WTC11 (cell line): ENCODE data around the gene SALL3. TPM values are rescaled to one million over a fixed set of nuclear protein-coding genes. Genes with fewer than 3 reads are reported as not detected.

Source experiments
- ATAC-seq: fragments of 200-7000 bp; cut with Tn5 transposase; 2 replicates; pipeline ENCODE4 v1.10.0; 2021; ENCODE audit warnings: mild to moderate bottlenecking, moderate library complexity
- CTCF ChIA-PET: fragments of 300-600 bp; sonication (Branson Sonifier 250); formaldehyde crosslinking; loops from one replicate; lab custom pipeline; 2021; ENCODE audit warnings: antibody characterized with exemption; lab: Charles Lee
- POLR2A ChIA-PET: fragments of 350-600 bp; sonication (Branson Sonifier 250); formaldehyde crosslinking; loops from one replicate; lab custom pipeline; 2021; ENCODE audit warnings: antibody characterized with exemption; lab: Charles Lee
- DNase-seq: peaks from one replicate; pipeline ENCODE4 v3.0.0; 2021; ENCODE audit warnings: low spot score
- H3K27ac Mint-ChIP-seq: 2 replicates; pipeline ENCODE4 v1.8.0; 2021; ENCODE audit warnings: mixed read lengths
- H3K27me3 Mint-ChIP-seq: 2 replicates; pipeline ENCODE4 v1.8.0; 2021; ENCODE audit warnings: low read depth, mild to moderate bottlenecking, moderate library complexity, mixed read lengths
- H3K36me3 Mint-ChIP-seq: 2 replicates; pipeline ENCODE4 v1.8.0; 2021; ENCODE audit warnings: mixed read lengths
- H3K4me1 Mint-ChIP-seq: 2 replicates; pipeline ENCODE4 v1.8.0; 2022; ENCODE audit warnings: mixed read lengths
- H3K4me3 Mint-ChIP-seq: 2 replicates; pipeline ENCODE4 v1.8.0; 2021; ENCODE audit warnings: mild to moderate bottlenecking, moderate library complexity, mixed read lengths
- H3K9me3 Mint-ChIP-seq: 2 replicates; pipeline ENCODE4 v1.8.0; 2021; ENCODE audit warnings: mixed read lengths
- EMX1 ChIP-seq: fragments of 250-450 bp; sonication (Bioruptor Pico); IDR thresholded peaks from 2 replicates; pipeline ENCODE4 v1.8.0; 2021; ENCODE audit warnings: mild to moderate bottlenecking
- KAT7 ChIP-seq: sonication (generic); formaldehyde crosslinking; IDR thresholded peaks from 2 replicates; pipeline ENCODE4 v1.8.1; 2023; ENCODE audit warnings: missing genetic modification reagents, mild to moderate bottlenecking, borderline replicate concordance
- NFATC4 ChIP-seq: fragments of 250-450 bp; sonication (Bioruptor Pico); IDR thresholded peaks from 2 replicates; pipeline ENCODE4 v1.9.0; 2021; ENCODE audit warnings: mild to moderate bottlenecking
- NFE2L1 ChIP-seq: sonication (generic); formaldehyde crosslinking; IDR thresholded peaks from 2 replicates; pipeline ENCODE4 v1.8.1; 2023; ENCODE audit warnings: missing genetic modification reagents
- NR1H2 ChIP-seq: sonication (generic); formaldehyde crosslinking; IDR thresholded peaks from 2 replicates; pipeline ENCODE4 v1.9.0; 2021; ENCODE audit warnings: mild to moderate bottlenecking, moderate library complexity, missing genetic modification reagents
- NR3C1 ChIP-seq: sonication (generic); formaldehyde crosslinking; conservative IDR thresholded peaks from 2 replicates; pipeline ENCODE4 v1.8.1; 2023; ENCODE audit warnings: low read depth, mild to moderate bottlenecking, missing genetic modification reagents
- OVOL2 ChIP-seq: fragments of 250-450 bp; sonication (Bioruptor Pico); IDR thresholded peaks from 2 replicates; pipeline ENCODE4 v1.9.0; 2021; ENCODE audit warnings: mild to moderate bottlenecking, borderline replicate concordance
- PRRX2 ChIP-seq: fragments of 250-450 bp; sonication (Bioruptor Pico); IDR thresholded peaks from 2 replicates; pipeline ENCODE4 v1.8.0; 2021; ENCODE audit warnings: mild to moderate bottlenecking
- RELA ChIP-seq: sonication (generic); formaldehyde crosslinking; IDR thresholded peaks from 2 replicates; pipeline ENCODE4 v1.8.1; 2022; ENCODE audit warnings: missing genetic modification reagents, mild to moderate bottlenecking, borderline replicate concordance
- SMAD4 ChIP-seq: sonication (generic); formaldehyde crosslinking; IDR thresholded peaks from 2 replicates; pipeline ENCODE4 v1.8.0; 2022; ENCODE audit warnings: mild to moderate bottlenecking, missing genetic modification reagents
- TCF7 ChIP-seq: sonication (generic); formaldehyde crosslinking; IDR thresholded peaks from 2 replicates; pipeline ENCODE4 v1.8.0; 2022; ENCODE audit warnings: mild to moderate bottlenecking, low read depth, missing genetic modification reagents, moderate library complexity
- ZNF317 ChIP-seq: sonication (generic); formaldehyde crosslinking; IDR thresholded peaks from 2 replicates; pipeline ENCODE4 v1.8.1; 2023; ENCODE audit warnings: low read depth, mild to moderate bottlenecking, moderate library complexity, missing genetic modification reagents, borderline replicate concordance
- ZNF423 ChIP-seq: fragments of 250-450 bp; sonication (Bioruptor Pico); IDR thresholded peaks from 2 replicates; pipeline ENCODE4 v2.1.2; 2022; ENCODE audit warnings: mild to moderate bottlenecking, moderate library complexity
- total RNA-seq: library from RNA; stranded (reverse); gene quantifications from 3 replicates; pipeline ENCODE4 v1.2.3, GENCODE V29; 2021
- TF ChIP-seq, protein P1 (sequence below): sonication (generic); formaldehyde crosslinking; IDR thresholded peaks from 2 replicates; pipeline ENCODE4 v1.8.1; 2023; ENCODE audit warnings: mild to moderate bottlenecking, missing genetic modification reagents, borderline replicate concordance
- TF ChIP-seq, protein P2 (sequence below): sonication (generic); formaldehyde crosslinking; conservative IDR thresholded peaks from 2 replicates; pipeline ENCODE4 v1.8.1; 2023; ENCODE audit warnings: mild to moderate bottlenecking, low read depth, missing genetic modification reagents, moderate library complexity
- TF ChIP-seq, protein P3 (sequence below): sonication (generic); formaldehyde crosslinking; IDR thresholded peaks from 2 replicates; pipeline ENCODE4 v1.8.0; 2023; ENCODE audit warnings: missing genetic modification reagents, mild to moderate bottlenecking, borderline replicate concordance
- TF ChIP-seq, protein P4 (sequence below): sonication (generic); formaldehyde crosslinking; IDR thresholded peaks from 2 replicates; pipeline ENCODE4 v1.8.1; 2022; ENCODE audit warnings: low read depth, missing genetic modification reagents, borderline replicate concordance
- TF ChIP-seq, protein P5 (sequence below): fragments of 250-450 bp; sonication (Bioruptor Pico); IDR thresholded peaks from 2 replicates; pipeline ENCODE4 v2.1.2; 2022; ENCODE audit warnings: mild to moderate bottlenecking, moderate library complexity
- TF ChIP-seq, protein P6 (sequence below): fragments of 250-450 bp; sonication (Bioruptor Pico); IDR thresholded peaks from 2 replicates; pipeline ENCODE4 v1.9.0; 2021; ENCODE audit warnings: moderate library complexity, mild to moderate bottlenecking, inconsistent platforms, borderline replicate concordance

SALL3 gene
- total RNA-seq, 1 experiment from 2014 or later, result 87.0 TPM

DNA sequence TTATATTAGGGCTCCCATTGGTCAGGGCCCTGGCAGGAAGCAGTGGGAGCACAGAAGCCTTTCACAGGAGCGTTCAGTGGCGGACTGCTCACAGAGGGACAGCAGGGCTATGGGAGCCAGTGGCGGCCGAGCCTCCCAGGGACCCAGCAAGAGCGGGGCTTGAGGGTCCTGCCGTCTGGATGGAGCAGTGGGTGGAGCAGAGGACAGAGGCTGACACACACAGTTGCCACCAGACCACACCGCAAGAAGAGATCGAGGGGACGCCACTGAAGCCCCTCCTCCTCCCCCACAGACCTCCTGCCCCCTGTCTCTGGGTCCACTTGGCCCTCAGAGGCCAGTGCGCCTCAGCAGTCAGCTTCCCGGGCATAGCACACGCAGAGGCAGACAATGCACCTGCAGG is 39.3 kb downstream of the SALL3 start:
- POLR2A ChIA-PET, result no interaction called here
- Mint-ChIP-seq H3K36me3 (peaks cover 8% of the 10 kb centered on the region), H3K9me3 (peaks cover 16% of the 10 kb centered on the region), H3K27me3 (no peaks in the 10 kb centered on the region; the same call in 1 of the 2 replicates), H3K27ac (no peak overlapping the region)
- ATAC-seq (no peak), DNase-seq (no peak)
- CTCF ChIA-PET, result no interaction called here
- TF ChIP-seq OVOL2 (CRISPR knock-in tag) (no peak), SMAD4 (no peak)
- TF ChIP-seq, protein P1, sequence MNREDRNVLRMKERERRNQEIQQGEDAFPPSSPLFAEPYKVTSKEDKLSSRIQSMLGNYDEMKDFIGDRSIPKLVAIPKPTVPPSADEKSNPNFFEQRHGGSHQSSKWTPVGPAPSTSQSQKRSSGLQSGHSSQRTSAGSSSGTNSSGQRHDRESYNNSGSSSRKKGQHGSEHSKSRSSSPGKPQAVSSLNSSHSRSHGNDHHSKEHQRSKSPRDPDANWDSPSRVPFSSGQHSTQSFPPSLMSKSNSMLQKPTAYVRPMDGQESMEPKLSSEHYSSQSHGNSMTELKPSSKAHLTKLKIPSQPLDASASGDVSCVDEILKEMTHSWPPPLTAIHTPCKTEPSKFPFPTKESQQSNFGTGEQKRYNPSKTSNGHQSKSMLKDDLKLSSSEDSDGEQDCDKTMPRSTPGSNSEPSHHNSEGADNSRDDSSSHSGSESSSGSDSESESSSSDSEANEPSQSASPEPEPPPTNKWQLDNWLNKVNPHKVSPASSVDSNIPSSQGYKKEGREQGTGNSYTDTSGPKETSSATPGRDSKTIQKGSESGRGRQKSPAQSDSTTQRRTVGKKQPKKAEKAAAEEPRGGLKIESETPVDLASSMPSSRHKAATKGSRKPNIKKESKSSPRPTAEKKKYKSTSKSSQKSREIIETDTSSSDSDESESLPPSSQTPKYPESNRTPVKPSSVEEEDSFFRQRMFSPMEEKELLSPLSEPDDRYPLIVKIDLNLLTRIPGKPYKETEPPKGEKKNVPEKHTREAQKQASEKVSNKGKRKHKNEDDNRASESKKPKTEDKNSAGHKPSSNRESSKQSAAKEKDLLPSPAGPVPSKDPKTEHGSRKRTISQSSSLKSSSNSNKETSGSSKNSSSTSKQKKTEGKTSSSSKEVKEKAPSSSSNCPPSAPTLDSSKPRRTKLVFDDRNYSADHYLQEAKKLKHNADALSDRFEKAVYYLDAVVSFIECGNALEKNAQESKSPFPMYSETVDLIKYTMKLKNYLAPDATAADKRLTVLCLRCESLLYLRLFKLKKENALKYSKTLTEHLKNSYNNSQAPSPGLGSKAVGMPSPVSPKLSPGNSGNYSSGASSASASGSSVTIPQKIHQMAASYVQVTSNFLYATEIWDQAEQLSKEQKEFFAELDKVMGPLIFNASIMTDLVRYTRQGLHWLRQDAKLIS (CRISPR knock-in tag), result no peak
- TF ChIP-seq, all 79 proteins: peak for 0
- Mint-ChIP-seq H3K4me1 (no peaks in the 10 kb centered on the region), H3K4me3 (no peak overlapping the region)

DNA sequence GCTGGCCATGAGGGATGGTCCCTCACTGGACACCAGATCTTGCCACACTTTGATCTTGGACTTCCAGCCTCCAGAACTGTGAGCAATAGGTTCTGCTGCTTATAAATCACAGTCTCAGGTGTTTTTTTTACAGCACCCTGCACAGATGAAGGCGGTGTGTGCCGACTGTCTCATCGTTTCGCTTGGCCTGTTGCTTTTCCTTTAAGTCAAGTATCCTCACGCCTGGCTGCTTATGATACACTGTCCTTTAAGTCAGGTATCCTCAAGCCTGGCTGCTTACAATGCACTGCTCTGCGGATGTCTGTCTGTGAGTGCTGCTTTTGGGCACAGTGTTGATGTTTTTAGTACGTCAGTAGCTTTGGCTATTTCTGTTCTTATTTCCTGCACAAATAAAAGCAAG is 40.3 kb downstream of the SALL3 start:
- ATAC-seq (no peak), DNase-seq (no peak)
- Mint-ChIP-seq H3K4me1 (no peaks in the 10 kb centered on the region), H3K27ac (no peak overlapping the region), H3K4me3 (no peak overlapping the region), H3K9me3 (peaks cover 16% of the 10 kb centered on the region), H3K36me3 (peaks cover 8% of the 10 kb centered on the region), H3K27me3 (no peaks in the 10 kb centered on the region; the same call in 1 of the 2 replicates)
- POLR2A ChIA-PET, result no interaction called here
- TF ChIP-seq ZNF317 (CRISPR knock-in tag) (no peak), NR1H2 (CRISPR knock-in tag) (no peak), NR3C1 (no peak), NFE2L1 (no peak), NFATC4 (CRISPR knock-in tag) (no peak), PRRX2 (CRISPR knock-in tag) (no peak), KAT7 (no peak)
- TF ChIP-seq, protein P2, sequence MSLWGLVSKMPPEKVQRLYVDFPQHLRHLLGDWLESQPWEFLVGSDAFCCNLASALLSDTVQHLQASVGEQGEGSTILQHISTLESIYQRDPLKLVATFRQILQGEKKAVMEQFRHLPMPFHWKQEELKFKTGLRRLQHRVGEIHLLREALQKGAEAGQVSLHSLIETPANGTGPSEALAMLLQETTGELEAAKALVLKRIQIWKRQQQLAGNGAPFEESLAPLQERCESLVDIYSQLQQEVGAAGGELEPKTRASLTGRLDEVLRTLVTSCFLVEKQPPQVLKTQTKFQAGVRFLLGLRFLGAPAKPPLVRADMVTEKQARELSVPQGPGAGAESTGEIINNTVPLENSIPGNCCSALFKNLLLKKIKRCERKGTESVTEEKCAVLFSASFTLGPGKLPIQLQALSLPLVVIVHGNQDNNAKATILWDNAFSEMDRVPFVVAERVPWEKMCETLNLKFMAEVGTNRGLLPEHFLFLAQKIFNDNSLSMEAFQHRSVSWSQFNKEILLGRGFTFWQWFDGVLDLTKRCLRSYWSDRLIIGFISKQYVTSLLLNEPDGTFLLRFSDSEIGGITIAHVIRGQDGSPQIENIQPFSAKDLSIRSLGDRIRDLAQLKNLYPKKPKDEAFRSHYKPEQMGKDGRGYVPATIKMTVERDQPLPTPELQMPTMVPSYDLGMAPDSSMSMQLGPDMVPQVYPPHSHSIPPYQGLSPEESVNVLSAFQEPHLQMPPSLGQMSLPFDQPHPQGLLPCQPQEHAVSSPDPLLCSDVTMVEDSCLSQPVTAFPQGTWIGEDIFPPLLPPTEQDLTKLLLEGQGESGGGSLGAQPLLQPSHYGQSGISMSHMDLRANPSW, result no peak
- TF ChIP-seq, protein P3, sequence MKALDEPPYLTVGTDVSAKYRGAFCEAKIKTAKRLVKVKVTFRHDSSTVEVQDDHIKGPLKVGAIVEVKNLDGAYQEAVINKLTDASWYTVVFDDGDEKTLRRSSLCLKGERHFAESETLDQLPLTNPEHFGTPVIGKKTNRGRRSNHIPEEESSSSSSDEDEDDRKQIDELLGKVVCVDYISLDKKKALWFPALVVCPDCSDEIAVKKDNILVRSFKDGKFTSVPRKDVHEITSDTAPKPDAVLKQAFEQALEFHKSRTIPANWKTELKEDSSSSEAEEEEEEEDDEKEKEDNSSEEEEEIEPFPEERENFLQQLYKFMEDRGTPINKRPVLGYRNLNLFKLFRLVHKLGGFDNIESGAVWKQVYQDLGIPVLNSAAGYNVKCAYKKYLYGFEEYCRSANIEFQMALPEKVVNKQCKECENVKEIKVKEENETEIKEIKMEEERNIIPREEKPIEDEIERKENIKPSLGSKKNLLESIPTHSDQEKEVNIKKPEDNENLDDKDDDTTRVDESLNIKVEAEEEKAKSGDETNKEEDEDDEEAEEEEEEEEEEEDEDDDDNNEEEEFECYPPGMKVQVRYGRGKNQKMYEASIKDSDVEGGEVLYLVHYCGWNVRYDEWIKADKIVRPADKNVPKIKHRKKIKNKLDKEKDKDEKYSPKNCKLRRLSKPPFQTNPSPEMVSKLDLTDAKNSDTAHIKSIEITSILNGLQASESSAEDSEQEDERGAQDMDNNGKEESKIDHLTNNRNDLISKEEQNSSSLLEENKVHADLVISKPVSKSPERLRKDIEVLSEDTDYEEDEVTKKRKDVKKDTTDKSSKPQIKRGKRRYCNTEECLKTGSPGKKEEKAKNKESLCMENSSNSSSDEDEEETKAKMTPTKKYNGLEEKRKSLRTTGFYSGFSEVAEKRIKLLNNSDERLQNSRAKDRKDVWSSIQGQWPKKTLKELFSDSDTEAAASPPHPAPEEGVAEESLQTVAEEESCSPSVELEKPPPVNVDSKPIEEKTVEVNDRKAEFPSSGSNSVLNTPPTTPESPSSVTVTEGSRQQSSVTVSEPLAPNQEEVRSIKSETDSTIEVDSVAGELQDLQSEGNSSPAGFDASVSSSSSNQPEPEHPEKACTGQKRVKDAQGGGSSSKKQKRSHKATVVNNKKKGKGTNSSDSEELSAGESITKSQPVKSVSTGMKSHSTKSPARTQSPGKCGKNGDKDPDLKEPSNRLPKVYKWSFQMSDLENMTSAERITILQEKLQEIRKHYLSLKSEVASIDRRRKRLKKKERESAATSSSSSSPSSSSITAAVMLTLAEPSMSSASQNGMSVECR, result no peak
- CTCF ChIA-PET, result no interaction called here

DNA sequence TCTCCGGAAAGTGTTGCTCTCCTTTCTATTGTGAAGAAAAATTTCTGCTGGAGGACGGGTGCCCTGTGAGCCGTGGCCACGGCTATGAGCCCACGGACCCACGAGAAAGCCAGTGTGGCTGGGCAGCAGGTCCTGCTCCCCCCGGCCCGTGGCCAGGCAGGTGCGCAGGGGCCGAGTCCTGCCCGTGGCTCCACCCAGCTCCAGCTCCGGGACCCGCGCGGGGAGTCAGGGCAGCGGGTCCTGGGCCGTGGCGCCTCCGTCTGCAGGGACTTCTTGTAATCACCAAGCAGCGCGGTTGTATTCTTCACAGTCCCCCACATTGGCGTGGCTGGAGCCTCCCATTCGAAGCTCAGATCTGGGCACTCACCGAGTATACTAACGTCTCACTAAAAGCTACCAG is 43.0 kb downstream of the SALL3 start:
- DNase-seq, result no peak
- Mint-ChIP-seq H3K4me3 (no peak overlapping the region), H3K27me3 (no peaks in the 10 kb centered on the region; the same call in 1 of the 2 replicates), H3K27ac (no peak overlapping the region), H3K9me3 (peaks cover 17% of the 10 kb centered on the region), H3K4me1 (peaks cover 7% of the 10 kb centered on the region), H3K36me3 (peaks cover 8% of the 10 kb centered on the region)
- ChIA-PET CTCF (no interaction called here), POLR2A (no interaction called here)
- no peak for ATAC-seq
- no peak for TF ChIP-seq EMX1
- TF ChIP-seq KAT7, result no peak
- TF ChIP-seq, protein P4, sequence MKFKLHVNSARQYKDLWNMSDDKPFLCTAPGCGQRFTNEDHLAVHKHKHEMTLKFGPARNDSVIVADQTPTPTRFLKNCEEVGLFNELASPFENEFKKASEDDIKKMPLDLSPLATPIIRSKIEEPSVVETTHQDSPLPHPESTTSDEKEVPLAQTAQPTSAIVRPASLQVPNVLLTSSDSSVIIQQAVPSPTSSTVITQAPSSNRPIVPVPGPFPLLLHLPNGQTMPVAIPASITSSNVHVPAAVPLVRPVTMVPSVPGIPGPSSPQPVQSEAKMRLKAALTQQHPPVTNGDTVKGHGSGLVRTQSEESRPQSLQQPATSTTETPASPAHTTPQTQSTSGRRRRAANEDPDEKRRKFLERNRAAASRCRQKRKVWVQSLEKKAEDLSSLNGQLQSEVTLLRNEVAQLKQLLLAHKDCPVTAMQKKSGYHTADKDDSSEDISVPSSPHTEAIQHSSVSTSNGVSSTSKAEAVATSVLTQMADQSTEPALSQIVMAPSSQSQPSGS (CRISPR knock-in tag), result no peak
- TF ChIP-seq TCF7 (CRISPR knock-in tag), result no peak
- TF ChIP-seq RELA (CRISPR knock-in tag), result no peak
- TF ChIP-seq, protein P5, sequence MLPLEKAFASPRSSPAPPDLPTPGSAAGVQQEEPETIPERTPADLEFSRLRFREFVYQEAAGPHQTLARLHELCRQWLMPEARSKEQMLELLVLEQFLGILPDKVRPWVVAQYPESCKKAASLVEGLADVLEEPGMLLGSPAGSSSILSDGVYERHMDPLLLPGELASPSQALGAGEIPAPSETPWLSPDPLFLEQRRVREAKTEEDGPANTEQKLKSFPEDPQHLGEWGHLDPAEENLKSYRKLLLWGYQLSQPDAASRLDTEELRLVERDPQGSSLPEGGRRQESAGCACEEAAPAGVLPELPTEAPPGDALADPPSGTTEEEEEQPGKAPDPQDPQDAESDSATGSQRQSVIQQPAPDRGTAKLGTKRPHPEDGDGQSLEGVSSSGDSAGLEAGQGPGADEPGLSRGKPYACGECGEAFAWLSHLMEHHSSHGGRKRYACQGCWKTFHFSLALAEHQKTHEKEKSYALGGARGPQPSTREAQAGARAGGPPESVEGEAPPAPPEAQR (CRISPR knock-in tag), result no peak
- TF ChIP-seq, protein P6, sequence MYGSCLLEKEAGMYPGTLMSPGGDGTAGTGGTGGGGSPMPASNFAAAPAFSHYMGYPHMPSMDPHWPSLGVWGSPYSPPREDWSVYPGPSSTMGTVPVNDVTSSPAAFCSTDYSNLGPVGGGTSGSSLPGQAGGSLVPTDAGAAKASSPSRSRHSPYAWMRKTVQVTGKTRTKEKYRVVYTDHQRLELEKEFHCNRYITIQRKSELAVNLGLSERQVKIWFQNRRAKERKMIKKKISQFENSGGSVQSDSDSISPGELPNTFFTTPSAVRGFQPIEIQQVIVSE (CRISPR knock-in tag), result no peak
- no peak for TF ChIP-seq ZNF423 (CRISPR knock-in tag)
- no peak for TF ChIP-seq ZNF317 (CRISPR knock-in tag)
